IMR-90 (cell line): ENCODE data around the gene KLF1. TPM values are rescaled to one million over a fixed set of nuclear protein-coding genes. Genes with fewer than 3 reads are reported as not detected.

Experiments used
- ATAC-seq: fragments of 200-7000 bp; cut with Tn5 transposase; 2 replicates; pipeline ENCODE4 v1.9.1; 2020; ENCODE audit warnings: low read depth, mild to moderate bottlenecking, moderate library complexity
- BruUV-seq: library from RNA; stranded (reverse); fragments of 400-500 nt; replicated peaks from 2 replicates; lab custom pipeline; 2021; lab: Mats Ljungman, UMichigan
- CTCF ChIA-PET: fragments of 300-600 bp; formaldehyde crosslinking; extraction: SDS; loops from one replicate; lab custom pipeline; 2021; ENCODE audit warnings: antibody characterized with exemption; lab: Yijun Ruan, JAX
- POLR2A ChIA-PET: fragments of 300-600 bp; sonication (Branson Sonifier 250); formaldehyde crosslinking; loops from one replicate; lab custom pipeline; 2022; ENCODE audit warnings: antibody characterized with exemption; ENCODE audit not compliant: unreplicated experiment; lab: Charles Lee
- DNase-seq: peaks from one replicate; pipeline ENCODE4 v3.0.0; 2013
- H2AFZ ChIP-seq: replicated peaks from 2 replicates; pipeline ENCODE3; 2013; ENCODE audit warnings: low read length, mild to moderate bottlenecking; ENCODE audit not compliant: poor library complexity
- H2AK5ac ChIP-seq: 2 replicates; pipeline ENCODE4 v1.6.1; 2013; ENCODE audit warnings: low read depth, low read length, inconsistent platforms
- H2AK9ac ChIP-seq: replicated peaks from 2 replicates; pipeline ENCODE3; 2013; ENCODE audit warnings: mild to moderate bottlenecking, low read depth, low read length, moderate library complexity; ENCODE audit not compliant: poor library complexity
- H2BK120ac ChIP-seq: 2 replicates; pipeline ENCODE4 v1.6.1; 2013; ENCODE audit warnings: low read depth, low read length, inconsistent platforms
- H2BK15ac ChIP-seq: 3 replicates; pipeline ENCODE4 v1.6.1; 2013; ENCODE audit warnings: low read depth, low read length, inconsistent platforms
- H2BK20ac ChIP-seq: 2 replicates; pipeline ENCODE4 v1.6.1; 2013; ENCODE audit warnings: low read depth, mild to moderate bottlenecking, inconsistent platforms, low read length, moderate library complexity
- H2BK5ac ChIP-seq: 2 replicates; pipeline ENCODE4 v1.6.1; 2013; ENCODE audit warnings: mild to moderate bottlenecking, low read depth, low read length, inconsistent platforms; ENCODE audit not compliant: poor library complexity, severe bottlenecking
- H3K14ac ChIP-seq: replicated peaks from 2 replicates; pipeline ENCODE4 v1.6.1; 2013; ENCODE audit warnings: low read depth, low read length, inconsistent platforms
- H3K18ac ChIP-seq: 2 replicates; pipeline ENCODE4 v1.6.1; 2013; ENCODE audit warnings: low read depth, low read length, control low read depth
- H3K23ac ChIP-seq: 2 replicates; pipeline ENCODE4 v1.6.1; 2013; ENCODE audit warnings: low read depth, low read length, inconsistent platforms
- H3K27ac ChIP-seq: 2 replicates; pipeline ENCODE4 v1.5.1; 2013; ENCODE audit warnings: mild to moderate bottlenecking, control low read depth, low read length; ENCODE audit not compliant: insufficient read depth
- H3K27me3 ChIP-seq: 2 replicates; pipeline ENCODE4 v1.6.1; 2013; ENCODE audit warnings: low read length; ENCODE audit not compliant: control insufficient read depth, insufficient read depth
- H3K36me3 ChIP-seq: 2 replicates; pipeline ENCODE4 v1.6.1; 2013; ENCODE audit warnings: low read length, mixed read lengths; ENCODE audit not compliant: control insufficient read depth, insufficient read depth
- H3K4ac ChIP-seq: 2 replicates; pipeline ENCODE4 v1.6.1; 2013; ENCODE audit warnings: low read depth, low read length, inconsistent platforms
- H3K4me1 ChIP-seq: 2 replicates; pipeline ENCODE4 v1.6.1; 2013; ENCODE audit warnings: low read length, mixed read lengths; ENCODE audit not compliant: control insufficient read depth, insufficient read depth
- H3K4me2 ChIP-seq: 2 replicates; pipeline ENCODE4 v1.6.1; 2013; ENCODE audit warnings: low read depth, mild to moderate bottlenecking, control low read depth, low read length, moderate library complexity
- H3K4me3 ChIP-seq: 2 replicates; pipeline ENCODE4 v1.5.1; 2013; ENCODE audit warnings: low read depth, mild to moderate bottlenecking, control low read depth, low read length, moderate library complexity; ENCODE audit not compliant: insufficient read depth
- H3K56ac ChIP-seq: 2 replicates; pipeline ENCODE4 v1.6.1; 2013; ENCODE audit warnings: low read length, inconsistent platforms; ENCODE audit not compliant: insufficient read depth; ENCODE audit errors: extremely low read depth
- H3K79me1 ChIP-seq, 2 experiments: 2 replicates each; pipeline ENCODE4 v1.6.1; 2013; ENCODE audit warnings: low read length in 2 of 2, inconsistent platforms in 1 of 2, low read depth in 1 of 2
- H3K9ac ChIP-seq: 2 replicates; pipeline ENCODE4 v1.6.1; 2013; ENCODE audit warnings: low read depth, low read length, control low read depth
- H3K9me1 ChIP-seq: 2 replicates; pipeline ENCODE4 v1.6.1; 2013; ENCODE audit warnings: low read length, inconsistent platforms; ENCODE audit not compliant: insufficient read depth
- H3K9me3 ChIP-seq: 2 replicates; pipeline ENCODE4 v1.6.1; 2013; ENCODE audit warnings: low read length; ENCODE audit not compliant: control insufficient read depth, insufficient read depth
- H4K20me1 ChIP-seq: 2 replicates; pipeline ENCODE4 v1.6.1; 2013; ENCODE audit warnings: low read length, inconsistent platforms; ENCODE audit not compliant: insufficient read depth
- H4K5ac ChIP-seq: 2 replicates; pipeline ENCODE4 v1.6.1; 2013; ENCODE audit warnings: mild to moderate bottlenecking, low read depth, low read length, control low read depth
- H4K8ac ChIP-seq, 2 experiments: 2 replicates each; pipeline ENCODE4 v1.6.1; 2013; ENCODE audit warnings: low read depth in 2 of 2, low read length in 2 of 2, control low read depth in 1 of 2, inconsistent platforms in 1 of 2
- H4K91ac ChIP-seq: 2 replicates; pipeline ENCODE4 v1.6.1; 2013; ENCODE audit warnings: low read depth, low read length, inconsistent platforms; ENCODE audit not compliant: insufficient read depth
- BHLHE40 ChIP-seq: fragments of 150-350 bp; IDR thresholded peaks from 2 replicates; pipeline ENCODE4 v1.6.1; 2016; ENCODE audit warnings: mild to moderate bottlenecking, low read depth, low read length
- CTCF ChIP-seq: conservative IDR thresholded peaks from 2 replicates; pipeline ENCODE4 v1.5.1; 2012; ENCODE audit warnings: mild to moderate bottlenecking, low read depth, low read length, improper control_type of control experiment
- ELK1 ChIP-seq: fragments of 150-350 bp; IDR thresholded peaks from 2 replicates; pipeline ENCODE4 v1.6.1; 2016; ENCODE audit warnings: low read depth, mild to moderate bottlenecking, low read length, moderate library complexity, borderline replicate concordance
- FOS ChIP-seq: fragments of 150-350 bp; IDR thresholded peaks from 2 replicates; pipeline ENCODE4 v1.6.1; 2016; ENCODE audit warnings: low read depth, low read length
- MAFK ChIP-seq: IDR thresholded peaks from 2 replicates; pipeline ENCODE4 v1.6.1; 2012; ENCODE audit warnings: low read depth, low read length, improper control_type of control experiment
- MAZ ChIP-seq: IDR thresholded peaks from 2 replicates; pipeline ENCODE4 v1.6.1; 2012; ENCODE audit warnings: low read depth, mild to moderate bottlenecking, low read length, improper control_type of control experiment, moderate library complexity, borderline replicate concordance
- MXI1 ChIP-seq: IDR thresholded peaks from 2 replicates; pipeline ENCODE4 v1.6.1; 2012; ENCODE audit warnings: low read depth, mild to moderate bottlenecking, low read length, moderate library complexity, borderline replicate concordance
- RAD21 ChIP-seq: IDR thresholded peaks from 2 replicates; pipeline ENCODE4 v1.6.1; 2012; ENCODE audit warnings: low read length, improper control_type of control experiment
- USF2 ChIP-seq: fragments of 150-350 bp; IDR thresholded peaks from 2 replicates; pipeline ENCODE4 v1.6.1; 2017; ENCODE audit warnings: mild to moderate bottlenecking, antibody characterized with exemption, low read length, low read depth
- WGBS, 2 experiments: methylation state at CpG; one replicate each; pipeline versions ENCODE4 v1.1.5 to v1.1.7; 2013; ENCODE audit warnings: missing lambda C conversion rate in 2 of 2; ENCODE audit not compliant: insufficient read length in 1 of 2; ENCODE audit errors: extremely low coverage in 2 of 2; 5-methylcytosine and 5-hydroxymethylcytosine counted together
- dilution Hi-C: fragments of 300-500 bp; cut with HindIII; formaldehyde crosslinking; loops from one replicate; pipeline ENCODE4 v1.14.3; 2018; ENCODE audit warnings: low sequenced_read_pairs; ENCODE audit not compliant: unreplicated experiment
- in situ Hi-C: fragments of 300-500 bp; cut with MboI; formaldehyde crosslinking; loops from 3 replicates; pipeline ENCODE4 v1.14.3; 2019; ENCODE audit warnings: low sequenced_read_pairs, inconsistent platforms, mixed read lengths
- intact Hi-C: fragments of 100-400 bp; cut with micrococcal nuclease; formaldehyde crosslinking; loops from 2 replicates; pipeline ENCODE4 v1.10.0; 2022
- polyA plus RNA-seq, 3 experiments: library from polyadenylated mRNA; depleted of rRNA; stranded (reverse); fragments of >200 nt; gene quantifications; 2 replicates each; pipeline ENCODE4 v1.2.3, GENCODE V29; 2012; ENCODE audit warnings: low replicate concordance in 1 of 3
- total RNA-seq: library from RNA; depleted of rRNA; stranded (reverse); fragments of >200 nt; gene quantifications from 2 replicates; pipeline ENCODE4 v1.2.3, GENCODE V29; 2012

Gene KLF1
- total and polyA plus RNA-seq, 2 of the 4 experiments (the other 2 are of a cell fraction), result not detected

- Histone ChIP-seq H3K23ac (no peak within 1 kb of the TSS), H3K27me3 (peaks cover 21% of the 10 kb centered on the region), H3K18ac (no peak within 1 kb of the TSS), H2AK5ac (no peak within 1 kb of the TSS), H4K8ac (peak within 1 kb of the TSS in 1 of 2 experiments; percentile 72; a peak in 1 of 4 replicates), H3K14ac (no peak within 1 kb of the TSS), H3K79me1 (peaks cover 10 to 12% of the 10 kb centered on the region in 2 experiments; a peak in 3 of 4 replicates), H2BK5ac (no peak within 1 kb of the TSS), H3K9me3 (no peaks in the 10 kb centered on the region), H3K56ac (no peak within 1 kb of the TSS), H3K4me2 (peak within 1 kb of the TSS; percentile 94), H4K5ac (no peak within 1 kb of the TSS), H3K4me3 (peak within 1 kb of the TSS; percentile 78), H2BK15ac (no peak within 1 kb of the TSS), H2BK20ac (no peak within 1 kb of the TSS), H3K4me1 (peaks cover 6% of the 10 kb centered on the region), H3K9ac (peak within 1 kb of the TSS; percentile 44), H4K91ac (no peak within 1 kb of the TSS), H3K27ac (peak within 1 kb of the TSS; percentile 3; the same call in 1 of the 2 replicates), H2AK9ac (peak within 1 kb of the TSS; percentile 70), H2BK120ac (no peak within 1 kb of the TSS), H3K9me1 (no peaks in the 10 kb centered on the region), H4K20me1 (no peaks in the 10 kb centered on the region), H3K4ac (no peak within 1 kb of the TSS), H3K36me3 (peaks cover 10% of the 10 kb centered on the region), H2AFZ (peak within 1 kb of the TSS; percentile 98)
- ATAC-seq, result peak; percentile 99
- intact Hi-C loops, result loop anchor here (2.0 kb wide), 1 partner anchor 74 kb away; no protein-coding TSS in a partner anchor
- peak; percentile 98 for DNase-seq
- 0% methylated on average over 26 of the region's 49 CpGs; no CpG with 5 or more reads in 1 of the 2 experiments for WGBS, 2 experiments
- TF ChIP-seq CTCF (no peak), ELK1 (no peak), FOS (no peak), MAZ (peak; percentile 100), BHLHE40 (peak; percentile 31; the same call in 1 of the 2 replicates), USF2 (peak; percentile 43; the same call in 1 of the 2 replicates), MXI1 (peak; percentile 96), RAD21 (no peak), MAFK (no peak)
- dilution Hi-C loops, result no loop called here
- ChIA-PET POLR2A (no interaction called here), CTCF (no interaction called here)
- no TSS peak for BruUV-seq
- in situ Hi-C loops, result no loop called here
These were observed 4.0 kb upstream of the KLF1 start, which contains the start of gene GCDH for GRCh38 chr19:12890787-12891552. Gene GCDH (plus strand): TSS chr19:12891160. CDS start chr19:12891305, 145 bp downstream.
